ENCODE results near the gene PCBD2.

- TF ChIP-seq POLR2A (IDR thresholded peaks at IDR 0.05; ENCODE audit: low read length) (no peak), GATA1 (IDR thresholded peaks at IDR 0.05; ENCODE audit: low read depth, low read length) (no peak)
Measured at GRCh38 chr5:134932508-134932907, 27.6 kb downstream of the PCBD2 start.

All from erythroblast (primary cell).